ENCODE data around the gene SEPTIN10. TPM values are rescaled to one million over a fixed set of nuclear protein-coding genes. Genes with fewer than 3 reads are reported as not detected.
A peak's percentile ranks its signal among the peaks of the same experiment; 100 is the strongest.

SEPTIN10 gene
- total and polyA plus RNA-seq, 4 donors: 30.2 to 117 (median 48.3) TPM

DNA sequence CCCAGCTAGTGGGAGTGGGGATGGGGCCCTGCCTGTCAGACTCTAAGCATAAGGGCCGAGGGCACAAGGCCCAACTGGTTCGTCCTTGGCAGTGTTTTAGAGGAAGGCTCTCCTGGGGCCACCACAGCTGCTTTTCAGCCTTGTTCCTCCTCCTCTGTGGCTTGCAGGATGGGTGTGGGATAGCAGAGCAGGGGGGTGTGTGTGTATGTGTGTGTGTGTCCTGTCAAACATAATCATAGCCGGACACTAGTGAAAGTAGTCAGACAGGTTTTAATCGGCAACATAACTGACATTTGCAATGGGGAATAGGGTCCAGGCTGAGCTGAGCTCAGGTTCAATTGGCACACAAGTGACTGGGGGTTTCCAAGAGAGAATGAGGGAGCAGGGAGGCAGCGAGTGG, 114.2 kb downstream of the SEPTIN10 start:
- Histone ChIP-seq H3K27ac (ENCODE audit: low read depth in 1 of 2, low read length in 1 of 2) (no peak overlapping the region), H3K27me3 (ENCODE audit: control insufficient read depth in 3 of 3, insufficient read depth in 3 of 3, low read length in 2 of 3) (no peaks in the 10 kb centered on the region), H3K36me3 (ENCODE audit: control insufficient read depth in 4 of 4, insufficient read depth in 4 of 4, low read length in 4 of 4) (peaks cover 0 to 5% (median 0%) of the 10 kb centered on the region in 4 donors), H3K9me3 (ENCODE audit: control insufficient read depth in 4 of 4, insufficient read depth in 3 of 4, low read length in 3 of 4) (no peaks in the 10 kb centered on the region), H3K4me3 (no peak overlapping the region), H3K9ac (ENCODE audit: insufficient read depth in 1 of 2, low read length in 2 of 2) (no peak overlapping the region), H3K4me1 (ENCODE audit: control insufficient read depth in 5 of 5, insufficient read depth in 5 of 5, low read length in 5 of 5) (peaks cover 0 to 20% (median 6%) of the 10 kb centered on the region in 5 donors)
- TF ChIP-seq, protein P1, sequence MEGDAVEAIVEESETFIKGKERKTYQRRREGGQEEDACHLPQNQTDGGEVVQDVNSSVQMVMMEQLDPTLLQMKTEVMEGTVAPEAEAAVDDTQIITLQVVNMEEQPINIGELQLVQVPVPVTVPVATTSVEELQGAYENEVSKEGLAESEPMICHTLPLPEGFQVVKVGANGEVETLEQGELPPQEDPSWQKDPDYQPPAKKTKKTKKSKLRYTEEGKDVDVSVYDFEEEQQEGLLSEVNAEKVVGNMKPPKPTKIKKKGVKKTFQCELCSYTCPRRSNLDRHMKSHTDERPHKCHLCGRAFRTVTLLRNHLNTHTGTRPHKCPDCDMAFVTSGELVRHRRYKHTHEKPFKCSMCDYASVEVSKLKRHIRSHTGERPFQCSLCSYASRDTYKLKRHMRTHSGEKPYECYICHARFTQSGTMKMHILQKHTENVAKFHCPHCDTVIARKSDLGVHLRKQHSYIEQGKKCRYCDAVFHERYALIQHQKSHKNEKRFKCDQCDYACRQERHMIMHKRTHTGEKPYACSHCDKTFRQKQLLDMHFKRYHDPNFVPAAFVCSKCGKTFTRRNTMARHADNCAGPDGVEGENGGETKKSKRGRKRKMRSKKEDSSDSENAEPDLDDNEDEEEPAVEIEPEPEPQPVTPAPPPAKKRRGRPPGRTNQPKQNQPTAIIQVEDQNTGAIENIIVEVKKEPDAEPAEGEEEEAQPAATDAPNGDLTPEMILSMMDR (IDR thresholded peaks at IDR 0.05; ENCODE audit: control extremely low read depth, extremely low read depth): no peak
- DNase-seq (peak; percentile 44 to 76 (median 54)), ATAC-seq (ENCODE audit: insufficient read depth, low FRiP score) (no peak)
- WGBS, 2 donors: 27 to 39% methylated on average over 5 of the region's 5 CpGs

DNA sequence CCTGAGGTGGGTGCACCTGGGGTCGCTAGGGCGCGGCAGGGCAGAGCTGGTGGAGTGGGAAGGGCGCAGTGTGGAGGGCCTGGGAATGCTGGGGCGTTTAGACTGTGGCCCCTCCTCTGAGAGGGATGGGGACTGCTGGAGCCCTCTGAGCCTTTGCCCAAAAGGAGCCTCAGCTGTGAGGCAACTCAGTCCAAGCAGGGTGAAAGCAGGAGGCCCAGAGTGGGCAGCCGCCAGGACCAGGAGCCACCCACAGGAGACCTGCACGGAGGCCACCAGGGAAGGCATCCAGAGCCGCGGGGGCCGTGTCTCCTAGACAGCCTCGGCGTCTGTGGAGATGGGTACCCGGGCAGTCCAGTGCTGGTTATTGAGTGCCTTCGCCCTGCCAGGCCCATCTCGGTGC, 114.9 kb downstream of the SEPTIN10 start:
- Histone ChIP-seq H3K4me3 (no peak overlapping the region), H3K27ac (ENCODE audit: low read depth in 1 of 2, low read length in 1 of 2) (no peak overlapping the region), H3K27me3 (ENCODE audit: control insufficient read depth in 3 of 3, insufficient read depth in 3 of 3, low read length in 2 of 3) (no peaks in the 10 kb centered on the region), H3K9ac (ENCODE audit: insufficient read depth in 1 of 2, low read length in 2 of 2) (no peak overlapping the region), H3K36me3 (ENCODE audit: control insufficient read depth in 4 of 4, insufficient read depth in 4 of 4, low read length in 4 of 4) (peaks cover 0 to 5% (median 0%) of the 10 kb centered on the region in 4 donors), H3K4me1 (ENCODE audit: control insufficient read depth in 5 of 5, insufficient read depth in 5 of 5, low read length in 5 of 5) (peaks cover 0 to 20% (median 6%) of the 10 kb centered on the region in 5 donors), H3K9me3 (ENCODE audit: control insufficient read depth in 4 of 4, insufficient read depth in 3 of 4, low read length in 3 of 4) (no peaks in the 10 kb centered on the region)
- TF ChIP-seq, protein P1 (IDR thresholded peaks at IDR 0.05; ENCODE audit: control extremely low read depth, extremely low read depth): no peak
- WGBS, 2 donors: 87 to 89% methylated on average over 15 of the region's 15 CpGs
- no peak for DNase-seq
- no peak for ATAC-seq (ENCODE audit: insufficient read depth, low FRiP score)

DNA sequence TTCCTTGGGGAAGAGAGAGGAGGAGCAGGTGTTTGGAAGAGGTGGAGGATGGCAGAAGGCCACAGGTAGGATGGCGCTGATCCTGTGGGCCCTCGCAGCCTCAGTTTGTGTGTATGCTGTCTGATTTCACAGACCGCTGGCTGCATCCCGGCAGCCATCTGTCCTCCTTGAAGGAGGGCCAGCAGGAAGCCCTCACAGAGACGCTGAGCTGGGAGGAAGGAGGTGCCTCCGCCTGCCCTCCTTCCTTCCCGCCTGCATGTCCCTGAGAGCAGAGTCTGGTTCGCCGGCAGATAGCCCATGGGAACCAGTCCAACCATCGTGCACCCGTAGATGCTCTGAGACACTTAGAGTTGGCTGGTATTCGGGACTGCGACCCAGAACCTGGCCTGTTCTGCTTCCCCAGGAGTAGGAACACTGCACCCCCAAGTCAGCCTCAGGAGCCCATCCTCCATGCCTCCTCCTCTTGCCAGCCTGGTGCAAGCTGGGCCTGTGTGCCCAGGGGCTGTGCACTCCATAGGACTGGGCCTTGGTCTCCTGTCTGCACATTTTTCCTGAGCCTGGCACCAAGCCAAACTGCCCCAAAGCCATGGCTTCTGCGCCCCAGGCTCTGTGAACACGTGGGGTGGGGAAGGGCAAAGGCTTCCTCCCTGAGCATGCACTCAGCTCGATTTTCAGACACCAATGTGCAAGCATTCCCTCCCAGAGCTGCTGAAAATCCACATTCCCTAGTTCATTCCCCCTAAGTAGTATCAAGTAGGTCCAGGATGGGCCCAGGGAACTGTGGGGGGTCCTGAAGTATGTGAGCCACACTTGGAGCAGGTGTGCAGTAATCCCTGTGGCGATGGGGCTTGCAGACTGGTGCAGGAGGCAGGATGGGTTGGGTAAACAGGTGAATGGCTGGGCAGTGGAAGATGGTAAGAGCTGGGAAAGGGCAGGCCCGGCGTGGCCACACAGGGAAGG, 115.6 kb downstream of the SEPTIN10 start:
- Histone ChIP-seq H3K9me3 (ENCODE audit: control insufficient read depth in 4 of 4, insufficient read depth in 3 of 4, low read length in 3 of 4) (no peaks in the 10 kb centered on the region), H3K36me3 (ENCODE audit: control insufficient read depth in 4 of 4, insufficient read depth in 4 of 4, low read length in 4 of 4) (peaks cover 0 to 5% (median 0%) of the 10 kb centered on the region in 4 donors), H3K27ac (ENCODE audit: low read depth in 1 of 2, low read length in 1 of 2) (peak overlapping the region in 1 of 2 donors; percentile 1), H3K9ac (ENCODE audit: insufficient read depth in 1 of 2, low read length in 2 of 2) (no peak overlapping the region), H3K27me3 (ENCODE audit: control insufficient read depth in 3 of 3, insufficient read depth in 3 of 3, low read length in 2 of 3) (no peaks in the 10 kb centered on the region), H3K4me3 (no peak overlapping the region), H3K4me1 (ENCODE audit: control insufficient read depth in 5 of 5, insufficient read depth in 5 of 5, low read length in 5 of 5) (peaks cover 0 to 20% (median 6%) of the 10 kb centered on the region in 5 donors)
- ATAC-seq (ENCODE audit: insufficient read depth, low FRiP score) (no peak), DNase-seq (peak; percentile 59 to 77 (median 62))
- WGBS, 2 donors: 48 to 56% methylated on average over 19 of the region's 19 CpGs
- TF ChIP-seq, protein P1 (IDR thresholded peaks at IDR 0.05; ENCODE audit: control extremely low read depth, extremely low read depth): no peak

All from lung (tissue), 12 donors.